ENCODE measurements around the gene PRPS1L1.

PRPS1L1 gene

GRCh38 chr7:18027628-18028027 lies at the start of gene PRPS1L1:
Gene PRPS1L1 (minus strand): TSS chr7:18027846.
- no peak for DNase-seq (ENCODE audit: low read depth)

DNA sequence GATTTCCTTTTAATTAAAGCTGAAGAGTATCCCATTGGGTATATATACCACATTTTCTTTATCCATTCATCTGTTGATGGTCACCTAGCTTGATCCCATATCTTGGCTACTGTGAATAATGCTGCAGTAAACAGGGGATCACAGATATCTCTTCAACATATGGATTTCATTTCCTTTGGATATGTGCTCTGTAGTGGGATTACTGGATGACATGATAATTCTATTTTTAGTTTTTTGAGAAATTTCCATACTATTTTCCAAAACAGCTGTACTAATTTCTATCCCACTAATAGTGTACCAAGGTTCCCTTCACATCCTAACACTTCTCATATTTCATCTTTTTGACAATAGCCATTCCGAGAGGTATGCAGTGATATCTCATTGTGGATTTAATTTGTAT lies 48.8 kb upstream of the PRPS1L1 start:
- no peak for DNase-seq (ENCODE audit: low read depth)

DNA sequence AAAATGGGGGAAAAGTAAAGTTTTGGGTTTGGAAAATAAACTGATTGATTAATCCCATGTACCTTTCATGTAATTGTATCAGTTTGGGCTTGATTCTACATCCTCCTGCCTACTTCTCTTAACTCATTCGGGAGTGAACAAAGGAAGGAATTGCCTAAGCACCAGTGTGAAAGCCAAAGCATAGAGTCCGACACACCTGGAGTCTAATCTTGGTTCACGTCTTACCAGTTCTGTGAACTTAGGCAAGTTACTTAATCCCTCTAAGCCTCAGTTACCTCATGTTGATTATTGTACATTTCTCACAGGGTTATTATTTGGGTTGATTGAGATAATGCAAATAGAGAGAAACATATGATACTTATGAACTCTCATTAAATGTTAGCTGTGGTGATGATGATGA lies 41.1 kb upstream of the PRPS1L1 start:
- no peak for DNase-seq (ENCODE audit: low read depth)

DNA sequence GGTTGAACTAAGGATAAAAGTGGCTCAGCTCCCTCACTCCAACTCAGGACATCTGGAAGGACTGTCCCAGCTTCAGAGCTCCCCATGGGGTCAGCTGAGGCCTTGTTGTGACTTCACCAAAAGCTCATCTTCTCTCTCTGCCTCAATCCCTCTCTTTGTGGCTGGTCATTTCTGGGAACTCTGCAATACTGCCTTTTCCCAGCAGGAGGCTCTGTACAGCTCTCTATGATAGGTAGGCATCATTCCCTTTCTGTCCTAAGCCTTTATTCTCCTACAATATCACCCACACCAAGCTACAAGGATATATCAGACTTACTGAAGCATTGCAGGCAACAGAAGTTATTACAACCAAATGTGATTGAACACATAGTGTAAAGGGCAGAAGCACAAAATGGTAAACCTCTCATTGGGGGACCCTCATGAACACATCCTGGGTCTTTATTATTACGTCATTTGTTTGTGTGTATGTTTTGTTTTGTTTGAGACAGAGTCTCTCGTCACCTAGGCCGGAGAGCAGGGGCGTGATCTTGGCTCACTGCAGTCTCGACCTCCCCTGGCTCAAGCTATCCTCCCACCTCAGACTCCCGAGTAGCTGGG lies 36.7 kb upstream of the PRPS1L1 start:
- DNase-seq (ENCODE audit: low read depth), result no peak

GRCh38 chr7:18063149-18063901 lies 35.7 kb upstream of the PRPS1L1 start:
- DNase-seq (ENCODE audit: low read depth), result no peak

DNA sequence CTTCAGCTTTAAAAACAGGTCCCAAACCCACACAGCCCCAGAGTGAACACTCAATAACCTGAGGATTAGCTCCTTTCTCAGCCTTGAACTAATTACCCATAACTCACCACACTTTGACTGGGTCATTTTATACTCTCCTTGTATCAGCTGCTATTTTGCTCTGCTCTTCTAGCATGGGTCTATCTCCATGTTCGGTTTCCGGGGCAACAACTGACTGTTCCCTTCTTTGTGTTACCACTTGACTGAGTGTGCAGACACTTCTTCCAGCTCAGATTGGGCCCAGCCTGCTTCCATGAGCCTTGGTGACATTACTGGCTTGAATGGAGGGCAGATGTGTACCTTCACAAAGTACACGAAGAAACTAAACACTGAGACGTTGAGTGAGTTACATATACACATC lies 31.5 kb upstream of the PRPS1L1 start:
- no peak for DNase-seq (ENCODE audit: low read depth)

- DNase-seq (ENCODE audit: low read depth), result no peak
Observed at GRCh38 chr7:18053941-18054340, 26.3 kb upstream of the PRPS1L1 start.

DNA sequence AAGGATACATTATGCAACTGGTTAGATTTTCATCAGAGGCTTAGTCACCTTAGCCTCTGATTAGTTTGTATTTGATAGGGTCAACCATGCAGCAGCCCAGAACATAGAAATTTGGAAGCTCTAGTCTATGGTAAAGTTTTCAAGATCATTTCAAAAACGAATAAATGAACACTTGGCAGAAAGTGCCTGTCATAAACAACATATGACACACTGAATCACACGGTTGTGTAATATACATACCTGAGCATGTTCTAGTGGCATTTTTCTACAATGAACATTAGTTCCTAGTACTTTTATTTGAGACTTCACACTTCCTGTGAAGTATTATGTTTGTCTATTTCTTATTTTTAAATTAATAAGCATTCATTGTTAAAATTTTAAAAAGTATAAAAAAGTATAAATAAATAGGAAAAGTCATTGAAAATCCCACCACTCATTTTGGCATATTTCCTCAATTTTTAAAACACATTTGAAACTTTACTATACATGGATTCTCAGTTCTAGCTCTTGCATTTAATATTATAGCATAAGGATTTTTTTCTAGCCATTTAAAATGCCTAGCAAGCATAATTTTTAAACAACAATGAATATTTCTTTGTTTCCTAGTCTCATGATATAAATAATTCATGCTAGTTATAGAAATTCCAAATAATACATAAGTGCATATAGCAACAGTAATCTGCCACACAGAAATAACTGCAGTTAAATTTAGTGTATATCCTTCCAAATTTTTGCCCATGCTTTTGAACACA lies 25.7 kb upstream of the PRPS1L1 start:
- DNase-seq (ENCODE audit: low read depth), result no peak

- DNase-seq (ENCODE audit: low read depth), result no peak
Observed at GRCh38 chr7:18049262-18049661, 21.6 kb upstream of the PRPS1L1 start.

DNA sequence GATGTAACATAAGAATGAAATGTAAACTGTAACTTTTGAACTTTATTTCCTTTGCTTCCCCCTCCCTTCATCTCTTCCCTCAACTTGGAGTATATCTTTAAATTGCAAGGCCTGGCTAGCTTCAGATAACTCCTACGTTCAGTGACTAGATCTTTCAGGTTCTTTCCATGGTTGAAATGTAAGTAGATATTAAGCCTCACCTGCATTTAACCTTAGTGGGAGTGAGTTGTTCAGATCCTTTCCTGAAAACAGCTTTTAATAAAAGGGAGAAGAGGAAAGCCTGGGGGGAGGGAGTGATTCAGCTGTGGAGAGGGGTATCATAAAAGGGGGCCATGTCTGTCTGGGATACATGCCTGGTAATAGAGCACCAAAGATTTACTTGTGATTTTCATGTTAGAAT lies 19.0 kb upstream of the PRPS1L1 start:
- DNase-seq (ENCODE audit: low read depth), result no peak

GRCh38 chr7:18045171-18045570 lies 17.5 kb upstream of the PRPS1L1 start:
- no peak for DNase-seq (ENCODE audit: low read depth)

GRCh38 chr7:18041191-18041590 lies 13.5 kb upstream of the PRPS1L1 start:
- no peak for DNase-seq (ENCODE audit: low read depth)

- peak; percentile 24 for DNase-seq (ENCODE audit: low read depth)
Observed at GRCh38 chr7:18040196-18040595, 12.6 kb upstream of the PRPS1L1 start.

GRCh38 chr7:18038382-18038781 lies 10.7 kb upstream of the PRPS1L1 start:
- DNase-seq (ENCODE audit: low read depth), result no peak

DNA sequence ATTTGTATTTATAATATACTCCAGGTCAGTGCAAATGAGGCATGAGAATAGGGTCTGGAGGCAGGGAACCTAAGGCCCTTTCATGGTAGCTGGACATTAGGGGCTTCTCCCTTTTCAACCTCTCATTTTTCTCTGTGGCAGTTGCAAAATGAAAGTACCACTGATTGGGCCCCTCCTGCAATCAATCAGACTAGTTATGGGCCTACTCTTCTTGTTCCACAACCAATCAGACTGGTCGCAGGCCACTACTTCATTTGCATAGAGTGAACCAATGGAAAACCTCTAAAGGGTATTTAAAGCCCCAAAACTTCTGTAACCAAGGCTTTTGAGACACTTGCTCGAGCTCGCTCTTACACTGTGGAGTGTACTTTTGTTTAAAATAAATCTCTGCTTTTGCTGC lies 10.0 kb upstream of the PRPS1L1 start:
- no peak for DNase-seq (ENCODE audit: low read depth)

DNA sequence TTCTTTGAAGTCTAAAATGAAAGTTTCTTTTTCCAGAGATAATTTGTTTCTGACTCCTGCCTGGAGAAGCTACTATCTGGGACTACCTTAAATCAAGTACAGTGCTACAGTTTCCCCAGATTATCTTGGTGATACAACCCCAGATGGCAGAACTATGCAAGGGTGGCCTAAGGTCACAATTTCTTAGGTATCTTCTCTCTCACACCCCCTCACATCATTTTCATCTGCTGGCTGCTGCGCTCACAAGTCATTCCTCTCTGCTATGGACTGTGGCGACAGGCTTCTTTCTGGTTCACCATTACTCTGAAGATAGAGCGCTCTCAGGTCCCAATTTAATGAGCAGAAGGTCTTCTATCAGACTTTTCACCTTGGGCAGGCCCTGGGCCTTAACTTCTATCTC lies 9.1 kb upstream of the PRPS1L1 start:
- DNase-seq (ENCODE audit: low read depth), result no peak

GRCh38 chr7:18030758-18031157 lies 3.1 kb upstream of the PRPS1L1 start:
- DNase-seq (ENCODE audit: low read depth), result no peak

GRCh38 chr7:18020138-18020715 lies 7.4 kb downstream of the PRPS1L1 start:
- no peak for DNase-seq (ENCODE audit: low read depth)

GRCh38 chr7:18019555-18019954 lies 8.1 kb downstream of the PRPS1L1 start:
- DNase-seq (ENCODE audit: low read depth), result peak; percentile 21

- no peak for DNase-seq (ENCODE audit: low read depth)
Observed at GRCh38 chr7:18018296-18019215, 9.1 kb downstream of the PRPS1L1 start.

- DNase-seq (ENCODE audit: low read depth), result no peak
Observed at GRCh38 chr7:18016547-18017444, 10.8 kb downstream of the PRPS1L1 start.
